SK-N-SH (cell line): ENCODE data around the gene MED15. TPM values are rescaled to one million over a fixed set of nuclear protein-coding genes. Genes with fewer than 3 reads are reported as not detected.

Experiments
- CTCF ChIA-PET: fragments of 300-600, 350-600 bp; formaldehyde crosslinking; extraction: SDS; loops from one replicate; lab custom pipeline; 2021; lab: Yijun Ruan, JAX
- POLR2A ChIA-PET: fragments of 350-600 bp; sonication (Branson Sonifier 250); formaldehyde crosslinking; extraction: SDS; loops from one replicate; lab custom pipeline; 2020; ENCODE audit warnings: antibody characterized with exemption, inconsistent platforms; lab: Yijun Ruan, JAX
- DNase-seq: peaks from one replicate; pipeline ENCODE4 v3.0.0; 2012
- H2AFZ ChIP-seq: fragments of 200-600 bp; sonication (generic); 2 replicates; pipeline ENCODE4 v1.8.1; 2016; ENCODE audit warnings: antibody characterized with exemption, mild to moderate bottlenecking, low read depth
- H3F3A ChIP-seq: fragments of 200-600 bp; sonication (generic); replicated peaks from 2 replicates; pipeline ENCODE3; 2016; ENCODE audit warnings: antibody characterized with exemption, mild to moderate bottlenecking; ENCODE audit not compliant: insufficient read depth
- H3K27ac ChIP-seq, 2 experiments: fragments of 200-500 bp in 1 of 2; fragments of 200-600 bp in 1 of 2; sonication (Bioruptor generic) in 1 of 2; sonication (generic), shearing (Covaris generic) in 1 of 2; 2 replicates each; pipeline versions ENCODE4 v1.5.1 to v1.6.1; 2014 to 2016; ENCODE audit warnings: low read depth in 2 of 2, inconsistent platforms in 1 of 2, low read length in 1 of 2, mild to moderate bottlenecking in 1 of 2, mixed read lengths in 1 of 2
- H3K27me3 ChIP-seq: fragments of 200-600 bp; sonication (generic), shearing (Covaris generic); 2 replicates; pipeline ENCODE4 v1.6.1; 2016; ENCODE audit warnings: mixed run types; ENCODE audit not compliant: insufficient read depth
- H3K36me3 ChIP-seq, 2 experiments: fragments of 200-500 bp in 1 of 2; fragments of 200-600 bp in 1 of 2; sonication (Bioruptor generic) in 1 of 2; sonication (generic) in 1 of 2; replicated peaks in 1 of 2; 2 replicates each; pipeline versions ENCODE3 to v1.5.1; 2014 to 2016; ENCODE audit warnings: low read length in 1 of 2, mild to moderate bottlenecking in 1 of 2; ENCODE audit not compliant: insufficient read depth in 2 of 2, control insufficient read depth in 1 of 2
- H3K4me1 ChIP-seq, 2 experiments: fragments of 200-500 bp in 1 of 2; fragments of 200-600 bp in 1 of 2; sonication (Bioruptor generic) in 1 of 2; sonication (generic), shearing (Covaris generic) in 1 of 2; 2 replicates each; pipeline versions ENCODE4 v1.5.1 to v1.6.1; 2014 to 2016; ENCODE audit warnings: low read depth in 1 of 2, low read length in 1 of 2, mixed run types in 1 of 2; ENCODE audit not compliant: insufficient read depth in 2 of 2, control insufficient read depth in 1 of 2
- H3K4me2 ChIP-seq: fragments of 200-600 bp; sonication (generic), shearing (Covaris generic); 2 replicates; pipeline ENCODE4 v1.6.1; 2017; ENCODE audit warnings: mixed run types
- H3K4me3 ChIP-seq, 2 experiments: fragments of 200-500 bp in 1 of 2; fragments of 200-600 bp in 1 of 2; sonication (Bioruptor generic) in 1 of 2; sonication (generic), shearing (Covaris generic) in 1 of 2; 2 replicates each; pipeline versions ENCODE4 v1.5.1 to v1.8.1; 2014 to 2016; ENCODE audit warnings: low read depth in 2 of 2, inconsistent platforms in 1 of 2, low read length in 1 of 2, mild to moderate bottlenecking in 1 of 2, mixed read lengths in 1 of 2, moderate library complexity in 1 of 2
- H3K79me2 ChIP-seq: fragments of 200-600 bp; sonication (generic); 2 replicates; pipeline ENCODE4 v1.8.1; 2017; ENCODE audit warnings: mild to moderate bottlenecking; ENCODE audit not compliant: insufficient read depth
- H3K9ac ChIP-seq: fragments of 200-600 bp; sonication (generic); 2 replicates; pipeline ENCODE4 v1.6.1; 2017; ENCODE audit warnings: mixed run types
- H3K9me2 ChIP-seq: fragments of 200-600 bp; sonication (generic); 2 replicates; pipeline ENCODE4 v1.6.1; 2017; ENCODE audit warnings: mixed run types
- H3K9me3 ChIP-seq: fragments of 200-600 bp; sonication (generic); 2 replicates; pipeline ENCODE4 v1.6.1; 2017; ENCODE audit warnings: mixed run types, mild to moderate bottlenecking, moderate library complexity
- H4K20me1 ChIP-seq: fragments of 200-600 bp; sonication (generic); 2 replicates; pipeline ENCODE4 v1.6.1; 2017; ENCODE audit warnings: mild to moderate bottlenecking, mixed run types; ENCODE audit not compliant: insufficient read depth
- CHD2 ChIP-seq: fragments of 150-350 bp; IDR thresholded peaks from 2 replicates; pipeline ENCODE4 v1.6.1; 2018; ENCODE audit warnings: low read length; ENCODE audit not compliant: partially characterized antibody
- ELF1 ChIP-seq: IDR thresholded peaks from 2 replicates; pipeline ENCODE4 v1.4.0; 2012
- EP300 ChIP-seq, 2 experiments: IDR thresholded peaks; 2 replicates each; pipeline versions ENCODE4 v1.4.0 to v1.6.1; 2012; ENCODE audit warnings: borderline replicate concordance in 1 of 2, low read depth in 1 of 2, low read length in 1 of 2
- EZH2phosphoT487 ChIP-seq: fragments of 200-600 bp; sonication (generic); IDR thresholded peaks from 2 replicates; pipeline ENCODE4 v1.6.1; 2017; ENCODE audit warnings: low read depth, mixed run types, mild to moderate bottlenecking, antibody characterized with exemption, moderate library complexity, borderline replicate concordance
- FOXJ3 ChIP-seq: sonication (generic); formaldehyde crosslinking; IDR thresholded peaks from 2 replicates; pipeline ENCODE4 v1.5.1; 2020; ENCODE audit warnings: mild to moderate bottlenecking, missing genetic modification reagents
- GABPA ChIP-seq: IDR thresholded peaks from 2 replicates; pipeline ENCODE4 v1.4.0; 2012; ENCODE audit warnings: low read depth, mild to moderate bottlenecking
- GATA2 ChIP-seq: sonication (generic); formaldehyde crosslinking; IDR thresholded peaks from 2 replicates; pipeline ENCODE4 v1.5.0; 2020; ENCODE audit warnings: mild to moderate bottlenecking, missing genetic modification reagents
- JUND ChIP-seq: IDR thresholded peaks from 2 replicates; pipeline ENCODE4 v1.4.0; 2012
- MEF2A ChIP-seq: IDR thresholded peaks from 2 replicates; pipeline ENCODE4 v1.4.0; 2012; ENCODE audit warnings: low read depth, borderline replicate concordance
- MXI1 ChIP-seq: IDR thresholded peaks from 2 replicates; pipeline ENCODE4 v1.6.1; 2012; ENCODE audit warnings: mild to moderate bottlenecking, low read depth, low read length, improper control_type of control experiment
- NRF1 ChIP-seq: IDR thresholded peaks from 2 replicates; pipeline ENCODE4 v1.6.1; 2012; ENCODE audit warnings: low read depth, mild to moderate bottlenecking, low read length
- RFX5 ChIP-seq: IDR thresholded peaks from 2 replicates; pipeline ENCODE4 v1.6.1; 2012; ENCODE audit warnings: mild to moderate bottlenecking, improper control_type of control experiment, low read length
- SIN3A ChIP-seq: IDR thresholded peaks from 2 replicates; pipeline ENCODE4 v1.6.1; 2012; ENCODE audit warnings: low read depth, mild to moderate bottlenecking, low read length, moderate library complexity, borderline replicate concordance
- TEAD4 ChIP-seq: IDR thresholded peaks from 2 replicates; pipeline ENCODE4 v1.4.0; 2012; ENCODE audit warnings: mild to moderate bottlenecking, borderline replicate concordance; ENCODE audit not compliant: insufficient read depth
- USF2 ChIP-seq: fragments of 150-350 bp; IDR thresholded peaks from 2 replicates; pipeline ENCODE4 v1.6.1; 2017; ENCODE audit warnings: antibody characterized with exemption, low read length, low read depth, borderline replicate concordance
- WGBS: methylation state at CpG from one replicate; pipeline ENCODE4 v1.1.6; 2017; ENCODE audit warnings: low lambda C conversion rate; 5-methylcytosine and 5-hydroxymethylcytosine counted together
- polyA plus RNA-seq, 3 experiments: library from polyadenylated mRNA; depleted of rRNA; stranded (reverse); fragments of >200 nt; gene quantifications; 2 replicates each; pipeline ENCODE4 v1.2.3, GENCODE V29; 2012
- TF ChIP-seq, protein P1 (sequence below): IDR thresholded peaks from 2 replicates; pipeline ENCODE4 v1.4.0; 2012; ENCODE audit warnings: low read depth, borderline replicate concordance
- TF ChIP-seq, protein P2 (sequence below): IDR thresholded peaks from 2 replicates; pipeline ENCODE4; 2012
- TF ChIP-seq, protein P3 (sequence below): IDR thresholded peaks from 2 replicates; pipeline ENCODE4 v1.4.0; 2012; ENCODE audit warnings: low read depth, borderline replicate concordance

MED15 gene
- polyA plus RNA-seq, 1 of the 3 experiments (the other 2 are of a cell fraction): 45.1 TPM

- Histone ChIP-seq H3K4me2 (peak overlapping the region; percentile 44), H3K27me3 (no peaks in the 10 kb centered on the region), H3K9me2 (no peaks in the 10 kb centered on the region), H3K4me3 (no peak overlapping the region), H3K9ac (peak overlapping the region; percentile 31; the same call in 1 of the 2 replicates), H3K79me2 (peaks cover 84% of the 10 kb centered on the region), H2AFZ (no peak overlapping the region), H3K36me3 (peaks cover 15 to 25% of the 10 kb centered on the region in 2 experiments), H3F3A (peaks cover 64% of the 10 kb centered on the region), H3K27ac (peak overlapping the region; percentile 45 to 95), H4K20me1 (peaks cover 45% of the 10 kb centered on the region), H3K9me3 (no peaks in the 10 kb centered on the region), H3K4me1 (peaks cover 42 to 46% of the 10 kb centered on the region in 2 experiments)
- DNase-seq: no peak
- CTCF ChIA-PET: interaction anchor here (1.2 to 2.1 kb wide), 3 partner anchors 11 to 45 kb away, joined by 3 to 5 read pairs (median 4); no protein-coding TSS in a partner anchor
- WGBS: 88% methylated on average over 4 of the region's 4 CpGs
- TF ChIP-seq GABPA (no peak), TEAD4 (no peak), MEF2A (no peak), GATA2 (no peak), USF2 (no peak), FOXJ3 (CRISPR knock-in tag) (no peak), SIN3A (no peak), CHD2 (no peak), JUND (no peak), EP300 (IDR thresholded peaks at IDR 0.05; ENCODE audit: borderline replicate concordance in 1 of 2, low read depth in 1 of 2, low read length in 1 of 2) (no peak), EZH2phosphoT487 (no peak), ELF1 (no peak), MXI1 (no peak), NRF1 (no peak), RFX5 (no peak)
- TF ChIP-seq, protein P1, sequence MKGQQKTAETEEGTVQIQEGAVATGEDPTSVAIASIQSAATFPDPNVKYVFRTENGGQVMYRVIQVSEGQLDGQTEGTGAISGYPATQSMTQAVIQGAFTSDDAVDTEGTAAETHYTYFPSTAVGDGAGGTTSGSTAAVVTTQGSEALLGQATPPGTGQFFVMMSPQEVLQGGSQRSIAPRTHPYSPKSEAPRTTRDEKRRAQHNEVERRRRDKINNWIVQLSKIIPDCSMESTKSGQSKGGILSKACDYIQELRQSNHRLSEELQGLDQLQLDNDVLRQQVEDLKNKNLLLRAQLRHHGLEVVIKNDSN: no peak
- POLR2A ChIA-PET: no interaction called here
These were observed 18.9 kb downstream of the MED15 start for GRCh38 chr22:20526305-20526627.

- Histone ChIP-seq H3K36me3 (peaks cover 15 to 23% of the 10 kb centered on the region in 2 experiments), H3K27ac (peak overlapping the region; percentile 45 to 95), H3K4me1 (peaks cover 48 to 52% of the 10 kb centered on the region in 2 experiments), H3K9ac (peak overlapping the region; percentile 31; the same call in 1 of the 2 replicates), H3F3A (peaks cover 68% of the 10 kb centered on the region), H3K4me2 (peak overlapping the region; percentile 44), H3K9me3 (no peaks in the 10 kb centered on the region), H3K27me3 (no peaks in the 10 kb centered on the region), H2AFZ (no peak overlapping the region), H3K79me2 (peaks cover 79% of the 10 kb centered on the region), H4K20me1 (peaks cover 44% of the 10 kb centered on the region), H3K9me2 (no peaks in the 10 kb centered on the region), H3K4me3 (no peak overlapping the region)
- DNase-seq: no peak
- ChIA-PET CTCF (interaction anchor here (1.2 to 2.1 kb wide), 3 partner anchors 11 to 44 kb away, joined by 3 to 5 read pairs (median 4); no protein-coding TSS in a partner anchor), POLR2A (no interaction called here)
- WGBS: 37% methylated on average over 6 of the region's 6 CpGs
- TF ChIP-seq JUND: peak; percentile 62
- TF ChIP-seq, protein P1: no peak
- no peak for TF ChIP-seq SIN3A
- no peak for TF ChIP-seq MEF2A
- TF ChIP-seq, protein P2, sequence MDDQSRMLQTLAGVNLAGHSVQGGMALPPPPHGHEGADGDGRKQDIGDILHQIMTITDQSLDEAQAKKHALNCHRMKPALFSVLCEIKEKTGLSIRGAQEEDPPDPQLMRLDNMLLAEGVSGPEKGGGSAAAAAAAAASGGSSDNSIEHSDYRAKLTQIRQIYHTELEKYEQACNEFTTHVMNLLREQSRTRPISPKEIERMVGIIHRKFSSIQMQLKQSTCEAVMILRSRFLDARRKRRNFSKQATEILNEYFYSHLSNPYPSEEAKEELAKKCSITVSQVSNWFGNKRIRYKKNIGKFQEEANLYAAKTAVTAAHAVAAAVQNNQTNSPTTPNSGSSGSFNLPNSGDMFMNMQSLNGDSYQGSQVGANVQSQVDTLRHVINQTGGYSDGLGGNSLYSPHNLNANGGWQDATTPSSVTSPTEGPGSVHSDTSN: peak; percentile 26; the same call in 1 of the 2 replicates
- TF ChIP-seq, protein P3, sequence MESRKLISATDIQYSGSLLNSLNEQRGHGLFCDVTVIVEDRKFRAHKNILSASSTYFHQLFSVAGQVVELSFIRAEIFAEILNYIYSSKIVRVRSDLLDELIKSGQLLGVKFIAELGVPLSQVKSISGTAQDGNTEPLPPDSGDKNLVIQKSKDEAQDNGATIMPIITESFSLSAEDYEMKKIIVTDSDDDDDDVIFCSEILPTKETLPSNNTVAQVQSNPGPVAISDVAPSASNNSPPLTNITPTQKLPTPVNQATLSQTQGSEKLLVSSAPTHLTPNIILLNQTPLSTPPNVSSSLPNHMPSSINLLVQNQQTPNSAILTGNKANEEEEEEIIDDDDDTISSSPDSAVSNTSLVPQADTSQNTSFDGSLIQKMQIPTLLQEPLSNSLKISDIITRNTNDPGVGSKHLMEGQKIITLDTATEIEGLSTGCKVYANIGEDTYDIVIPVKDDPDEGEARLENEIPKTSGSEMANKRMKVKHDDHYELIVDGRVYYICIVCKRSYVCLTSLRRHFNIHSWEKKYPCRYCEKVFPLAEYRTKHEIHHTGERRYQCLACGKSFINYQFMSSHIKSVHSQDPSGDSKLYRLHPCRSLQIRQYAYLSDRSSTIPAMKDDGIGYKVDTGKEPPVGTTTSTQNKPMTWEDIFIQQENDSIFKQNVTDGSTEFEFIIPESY: no peak
- TF ChIP-seq GABPA: peak; percentile 16; the same call in 1 of the 2 replicates
These were observed 19.4 kb downstream of the MED15 start for GRCh38 chr22:20526628-20527355.
